Vagina (tissue), 2 donors: Measurements from ENCODE around the gene PHOSPHO2. TPM values are rescaled to one million over a fixed set of nuclear protein-coding genes. Genes with fewer than 3 reads are reported as not detected.

Experiments used
- DNase-seq, 2 donors: peaks; one replicate each; pipeline ENCODE4 v3.0.0-alpha.2; 2017; ENCODE audit errors: extremely low spot score in 2 of 2
- H3K27ac ChIP-seq: fragments of 200-600 bp; sonication (generic); one replicate; pipeline ENCODE4 v1.5.1; 2019
- H3K27me3 ChIP-seq: fragments of 200-600 bp; sonication (generic); one replicate; pipeline ENCODE4 v1.5.1; 2019
- H3K36me3 ChIP-seq, 2 donors: fragments of 200-600 bp; sonication (generic); one replicate each; pipeline ENCODE4 v1.5.1; 2017 to 2019
- H3K4me1 ChIP-seq: fragments of 200-600 bp; sonication (generic); one replicate; pipeline ENCODE4 v1.5.1; 2019
- H3K4me3 ChIP-seq, 2 donors: fragments of 200-600 bp; sonication (generic); 1 replicate in 1 of 2; 2 replicates in 1 of 2; pipeline ENCODE4 v1.5.1; 2016 to 2019
- H3K9me3 ChIP-seq: fragments of 200-600 bp; sonication (generic); one replicate; pipeline ENCODE4 v1.5.1; 2019
- CTCF ChIP-seq, 3 experiments: fragments of 450-650 bp in 2 of 3; fragments of 200-600 bp in 1 of 3; sonication (generic) in 1 of 3; IDR thresholded peaks; one replicate each; pipeline ENCODE4 v1.5.1; 2017 to 2019; ENCODE audit warnings: antibody characterized with exemption in 3 of 3, mild to moderate bottlenecking in 2 of 3, moderate library complexity in 2 of 3
- POLR2A ChIP-seq, 2 donors: fragments of 450-650 bp; IDR thresholded peaks; one replicate each; pipeline ENCODE4 v1.6.1; 2017; ENCODE audit warnings: antibody characterized with exemption in 2 of 2, mild to moderate bottlenecking in 2 of 2, moderate library complexity in 2 of 2
- POLR2AphosphoS5 ChIP-seq, 2 donors: sonication (generic); formaldehyde crosslinking; IDR thresholded peaks; one replicate each; pipeline ENCODE4 v1.9.0; 2017; ENCODE audit warnings: antibody characterized with exemption in 2 of 2, mild to moderate bottlenecking in 2 of 2, low read depth in 1 of 2; ENCODE audit not compliant: insufficient read depth in 1 of 2
- intact Hi-C: fragments of 100-400 bp; cut with DNase I; formaldehyde crosslinking; loops from one replicate; pipeline ENCODE4 v1.15.1; 2023
- small RNA-seq: library from RNA; depleted of rRNA; stranded (forward); fragments of <200 nt; gene quantifications from one replicate; pipeline ENCODE3, GENCODE V24; 2016
- total RNA-seq: library from RNA; depleted of rRNA; stranded (reverse); fragments of >200 nt; gene quantifications from one replicate; pipeline ENCODE4 v1.2.3, GENCODE V29; 2016

Gene PHOSPHO2
- total RNA-seq, 1 donor from 2014 or later, result 4.7 TPM

DNA sequence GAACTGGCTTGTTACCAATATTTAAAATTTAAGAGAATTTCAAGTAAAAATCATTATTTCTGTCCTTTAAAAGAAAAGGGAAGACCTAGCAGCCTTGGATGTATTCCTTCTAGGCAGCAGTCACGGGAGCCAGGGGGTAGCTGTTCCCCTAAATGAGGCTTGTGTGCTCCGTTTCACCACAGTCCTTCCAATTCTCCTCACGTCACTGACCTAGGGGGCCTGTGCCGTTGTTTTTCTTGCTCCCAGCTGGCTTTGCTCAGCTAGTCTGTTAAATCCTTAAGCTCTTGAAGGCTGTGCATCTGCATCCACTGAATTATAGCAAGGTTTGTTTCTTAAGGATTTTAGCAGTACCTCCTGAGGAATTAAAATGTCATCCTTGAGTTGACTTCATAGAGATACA, 49.3 kb downstream of the PHOSPHO2 start:
- DNase-seq, result no peak
- no peaks in the 10 kb centered on the region for H3K9me3 ChIP-seq
- peaks cover 0 to 5% of the 10 kb centered on the region in 2 donors for H3K36me3 ChIP-seq
- no peaks in the 10 kb centered on the region for H3K27me3 ChIP-seq
- no peak overlapping the region for H3K4me3 ChIP-seq
- TF ChIP-seq POLR2AphosphoS5 (IDR thresholded peaks at IDR 0.05; ENCODE audit: insufficient read depth in 1 of 2, low read depth in 1 of 2) (no peak), CTCF (IDR thresholded peaks at IDR 0.05) (no peak), POLR2A (IDR thresholded peaks at IDR 0.05) (no peak)
- intact Hi-C loops, result no loop called here
- H3K4me1 ChIP-seq, result no peaks in the 10 kb centered on the region
- no peak overlapping the region for H3K27ac ChIP-seq

- intact Hi-C loops, result no loop called here
- DNase-seq, result no peak
- no peaks in the 10 kb centered on the region for H3K4me1 ChIP-seq
- no peak overlapping the region for H3K4me3 ChIP-seq
- H3K9me3 ChIP-seq, result no peaks in the 10 kb centered on the region
- H3K36me3 ChIP-seq, result peaks cover 0 to 5% of the 10 kb centered on the region in 2 donors
- no peak overlapping the region for H3K27ac ChIP-seq
- TF ChIP-seq CTCF (IDR thresholded peaks at IDR 0.05) (no peak), POLR2A (IDR thresholded peaks at IDR 0.05) (no peak), POLR2AphosphoS5 (IDR thresholded peaks at IDR 0.05; ENCODE audit: insufficient read depth in 1 of 2, low read depth in 1 of 2) (no peak)
- H3K27me3 ChIP-seq, result no peaks in the 10 kb centered on the region
These were observed 52.0 kb downstream of the PHOSPHO2 start for GRCh38 chr2:169746240-169746639.

GRCh38 chr2:169748319-169748718, 54.0 kb downstream of the PHOSPHO2 start:
- intact Hi-C loops, result no loop called here
- TF ChIP-seq POLR2AphosphoS5 (IDR thresholded peaks at IDR 0.05; ENCODE audit: insufficient read depth in 1 of 2, low read depth in 1 of 2) (no peak), CTCF (IDR thresholded peaks at IDR 0.05) (no peak), POLR2A (IDR thresholded peaks at IDR 0.05) (no peak)

More at GRCh38 chr2:169748319-169748718, 54.0 kb downstream of the PHOSPHO2 start:
- Histone ChIP-seq H3K27me3 (no peaks in the 10 kb centered on the region), H3K27ac (no peak overlapping the region), H3K4me3 (no peak overlapping the region), H3K9me3 (no peaks in the 10 kb centered on the region), H3K4me1 (no peaks in the 10 kb centered on the region), H3K36me3 (no peaks in the 10 kb centered on the region)
- DNase-seq, result no peak

Small RNA genes lying within 50 kb of the gene (small RNA-seq; reads per million reads assigned to genes)
- not detected for gene RF00432

Other genes with a start within 250 kb of the PHOSPHO2 start
- gene BBS5, start 215.0 kb upstream of the PHOSPHO2 start, total RNA-seq, result 4.7 TPM
- 0.49 TPM for gene KLHL41, start 184.8 kb upstream of the PHOSPHO2 start, total RNA-seq
- gene FASTKD1, start 120.6 kb upstream of the PHOSPHO2 start, total RNA-seq, result 17.7 TPM
- gene PPIG, start 110.1 kb upstream of the PHOSPHO2 start, total RNA-seq, result 48.1 TPM
- 0.49 TPM for gene CFAP210, start 64 bp upstream of the PHOSPHO2 start, total RNA-seq
- 5.6 TPM for gene KLHL23, start 39.4 kb downstream of the PHOSPHO2 start, total RNA-seq
- 47.1 TPM for gene SSB, start 104.4 kb downstream of the PHOSPHO2 start, total RNA-seq
- gene METTL5, start 130.4 kb downstream of the PHOSPHO2 start, total RNA-seq, result 22.1 TPM
- 59.2 TPM for gene UBR3, start 133.0 kb downstream of the PHOSPHO2 start, total RNA-seq